GM18907 (cell line): ENCODE data around the gene BICRAL.
"Not testable (repeated sequence)": the region's sequence is repeated elsewhere in the genome, so short reads cannot be mapped to it uniquely, and the experiment has no call there.

Experiments used
- ATAC-seq: cut with Tn5 transposase; IDR thresholded peaks from one replicate; pipeline ENCODE4 v1.9.1; 2021; ENCODE audit warnings: mild to moderate bottlenecking, moderate library complexity; ENCODE audit not compliant: unreplicated experiment

The BICRAL gene

GRCh38 chr6:42890311-42891198 is 108.7 kb downstream of the BICRAL start:
- peak; percentile 92 for ATAC-seq

DNA sequence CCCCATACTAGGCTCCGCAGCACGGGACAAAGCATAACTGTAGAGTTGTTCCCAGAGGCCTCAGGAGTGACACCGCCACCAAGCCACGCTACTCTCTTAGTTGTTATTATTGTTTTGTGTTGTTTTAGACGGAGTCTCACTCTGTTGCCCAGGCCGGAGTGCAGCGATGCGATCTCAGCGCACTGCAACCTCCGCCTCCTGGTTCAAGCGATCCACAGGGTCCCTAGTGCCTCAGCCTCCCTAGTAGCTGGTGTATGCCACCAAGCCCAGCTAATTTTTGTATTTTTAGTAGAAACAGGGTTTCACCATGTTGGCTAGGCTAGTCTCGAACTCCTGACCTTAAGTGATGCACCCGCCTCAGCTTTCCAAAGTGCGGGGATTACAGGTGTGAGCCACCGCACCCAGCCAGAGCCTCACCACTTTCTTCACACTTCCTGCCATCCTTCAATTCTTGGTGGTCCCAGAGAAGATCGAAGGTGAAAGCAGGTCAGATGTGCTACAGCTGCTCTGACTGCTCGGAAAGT is 109.4 kb downstream of the BICRAL start:
- ATAC-seq: no peak

- not testable (repeated sequence) for ATAC-seq
Observed at GRCh38 chr6:42894041-42894828, 112.4 kb downstream of the BICRAL start.

- no peak for ATAC-seq
Observed at GRCh38 chr6:42896178-42896719, 114.4 kb downstream of the BICRAL start.

DNA sequence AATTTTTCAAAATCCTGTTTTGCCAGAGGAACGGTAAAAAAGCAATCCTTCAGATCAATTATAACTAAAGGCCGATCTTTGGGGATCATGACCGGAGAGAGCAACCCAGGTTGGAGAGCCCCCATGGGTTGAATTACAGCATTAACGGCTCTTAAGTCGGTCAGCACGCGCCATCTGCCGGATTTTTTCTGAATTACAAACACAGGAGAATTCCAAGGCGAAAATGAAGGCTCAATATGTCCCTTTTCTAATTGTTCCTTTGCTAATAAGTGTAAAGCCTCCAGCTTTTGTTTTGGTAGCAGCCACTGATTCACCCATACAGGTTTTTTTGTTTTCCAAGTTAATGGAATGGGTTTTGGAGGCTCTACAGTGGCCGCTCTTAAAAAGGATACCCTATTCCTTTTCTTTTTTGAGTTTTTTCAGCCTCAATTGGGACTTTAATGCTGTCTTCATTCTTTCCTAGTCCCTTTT is 117.1 kb downstream of the BICRAL start:
- no peak for ATAC-seq

DNA sequence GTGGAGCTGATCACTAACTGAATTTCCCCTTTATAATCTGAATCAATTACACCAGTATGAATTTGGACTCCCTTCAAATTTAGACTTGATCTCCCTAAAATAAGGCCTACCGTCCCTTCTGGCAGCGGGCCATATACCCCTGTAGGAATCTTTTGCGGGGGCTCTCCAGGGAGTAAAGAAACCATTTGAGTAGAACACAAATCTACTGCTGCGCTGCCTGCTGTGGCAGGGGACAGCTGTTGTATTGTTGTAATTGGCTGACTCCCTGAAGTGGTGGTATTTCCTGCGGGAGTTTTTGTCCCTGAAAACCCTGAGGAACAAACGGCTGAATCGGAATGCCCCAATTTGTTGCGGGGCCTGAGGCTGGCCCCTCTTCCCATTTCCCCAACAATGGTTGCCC is 118.0 kb downstream of the BICRAL start:
- no peak for ATAC-seq

DNA sequence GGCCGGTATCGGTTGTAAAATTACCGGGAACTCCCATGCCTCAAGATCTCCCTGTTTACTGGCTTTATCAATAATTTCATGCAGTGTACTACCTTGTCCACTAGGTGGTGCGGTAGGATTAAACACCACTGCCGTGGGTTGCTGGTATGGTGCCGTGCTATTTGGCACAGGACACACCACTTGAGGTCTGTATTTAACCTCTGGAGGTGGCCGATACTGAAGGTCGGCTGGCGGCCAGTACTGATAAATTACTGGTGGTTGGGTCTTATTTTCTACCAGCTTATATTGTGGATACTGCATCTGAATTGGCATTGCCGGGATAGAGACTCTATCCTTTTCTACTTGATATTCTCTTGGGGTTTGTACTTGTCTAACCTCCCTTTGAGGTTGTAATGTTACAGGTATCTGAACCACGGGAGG is 119.7 kb downstream of the BICRAL start:
- ATAC-seq: peak; percentile 65

DNA sequence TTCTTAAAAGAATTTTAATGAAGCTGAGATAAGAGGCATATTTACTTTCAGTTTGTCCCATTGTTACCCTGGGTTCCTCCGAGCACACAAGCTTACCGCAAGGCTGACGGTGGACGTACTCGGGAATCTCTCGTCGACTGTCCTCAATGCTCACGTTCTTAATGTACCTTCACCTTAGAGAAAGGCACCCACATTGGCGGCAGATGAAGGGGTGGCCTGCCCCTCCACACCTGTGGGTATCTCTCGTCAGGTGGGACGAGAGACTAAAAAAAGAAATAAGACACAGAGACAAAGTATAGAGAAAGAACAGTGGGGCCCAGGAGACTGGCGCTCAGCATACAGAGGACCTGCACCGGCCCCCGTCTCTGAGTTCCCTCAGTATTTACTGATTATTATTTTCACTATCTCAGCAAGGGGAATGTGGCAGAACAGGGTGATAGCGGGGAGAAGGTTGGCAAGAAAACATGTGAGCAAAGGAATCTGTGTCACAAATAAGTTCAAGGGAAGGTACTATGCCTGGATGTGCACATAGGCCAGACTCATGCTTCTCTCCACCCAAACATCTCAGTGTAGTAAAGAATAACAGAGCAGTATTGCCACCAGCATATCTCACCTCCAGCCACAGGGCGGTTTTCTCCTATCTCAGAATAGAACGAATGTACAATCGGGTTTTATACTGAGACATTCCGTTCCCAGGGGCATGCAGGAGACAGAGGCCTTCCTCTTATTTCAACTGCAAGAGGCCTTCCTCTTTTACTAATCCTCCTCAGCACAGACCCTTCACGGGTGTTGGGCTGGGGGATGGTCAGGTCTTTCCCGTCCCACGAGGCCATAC is 120.8 kb downstream of the BICRAL start:
- not testable (repeated sequence) for ATAC-seq

DNA sequence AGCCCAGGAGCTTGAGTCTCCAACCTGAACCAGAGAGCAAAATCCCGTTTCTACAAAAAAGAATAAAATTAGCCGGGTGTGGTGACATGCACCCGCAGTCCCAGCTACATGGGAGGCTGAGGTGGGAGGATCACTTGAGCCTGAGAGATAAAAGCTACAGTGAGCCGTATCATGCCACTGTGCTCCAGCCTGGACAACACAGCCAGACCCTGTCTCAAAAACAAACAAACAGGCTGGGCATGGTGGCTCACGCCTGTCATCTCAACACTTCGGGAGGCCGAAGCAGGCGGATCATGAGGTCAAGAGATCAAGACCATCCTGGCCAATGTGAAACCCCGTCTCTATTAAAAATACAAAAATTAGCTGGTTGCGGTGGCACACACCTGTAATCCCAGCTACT is 122.6 kb downstream of the BICRAL start:
- no peak for ATAC-seq

DNA sequence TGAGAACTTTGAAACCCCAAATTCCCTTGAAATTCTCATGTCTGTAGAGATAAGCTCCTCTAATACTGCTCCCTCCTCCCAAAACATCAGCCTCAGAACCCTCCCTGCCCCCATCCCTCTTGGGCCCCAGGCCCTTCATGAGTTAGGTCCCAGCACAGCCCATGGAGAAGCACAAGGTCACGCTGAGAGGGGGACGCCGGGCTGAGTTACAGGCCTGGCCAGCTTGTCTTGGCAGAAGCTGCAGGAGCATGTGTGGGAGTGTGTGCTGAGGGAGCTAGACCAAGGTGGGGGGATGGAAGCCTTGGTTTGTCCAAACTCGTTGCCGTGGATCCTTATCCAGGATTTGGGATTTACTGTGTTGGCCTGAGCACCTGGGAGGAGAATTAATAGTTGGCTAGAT is 125.5 kb downstream of the BICRAL start:
- ATAC-seq: no peak

DNA sequence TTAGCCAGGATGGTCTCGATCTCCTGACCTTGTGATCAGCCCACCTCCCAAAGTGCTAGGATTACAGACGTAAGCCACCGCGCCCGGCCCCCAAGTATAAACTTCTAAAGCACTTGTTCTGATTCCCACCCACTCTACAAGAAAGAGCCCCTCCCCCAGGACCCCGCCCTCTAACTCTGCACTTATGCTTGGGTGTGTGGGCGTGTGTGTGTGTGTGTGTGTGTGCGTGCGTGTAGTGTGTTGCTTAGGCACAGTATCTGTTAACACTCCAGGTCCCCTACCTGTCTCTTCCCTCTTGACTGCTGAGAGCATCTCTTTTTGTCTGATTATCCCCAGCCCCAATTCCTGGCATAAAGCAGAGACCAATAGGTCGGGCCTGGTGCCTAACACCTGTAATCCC is 128.0 kb downstream of the BICRAL start:
- ATAC-seq: no peak

- ATAC-seq: no peak
Observed at GRCh38 chr6:42911171-42912021, 129.5 kb downstream of the BICRAL start.

DNA sequence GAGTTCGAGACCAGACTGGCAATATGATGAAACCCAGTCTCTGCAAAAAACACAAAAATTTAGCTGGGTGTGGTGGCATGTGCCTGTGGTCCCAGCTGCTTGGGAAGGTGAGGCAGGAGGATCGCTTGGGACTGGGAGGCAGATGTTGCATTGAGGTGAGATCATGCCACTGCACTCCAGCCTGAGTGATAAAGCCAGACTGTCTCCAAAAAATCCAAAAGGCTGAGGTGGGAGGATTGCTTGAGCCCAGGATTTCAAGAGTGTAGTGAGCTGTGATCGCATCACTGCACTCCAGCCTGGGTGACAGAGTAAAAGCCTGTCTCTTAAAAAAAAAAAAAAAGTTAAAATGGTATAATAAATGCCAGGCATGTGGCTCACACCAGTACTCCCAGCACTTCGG is 132.7 kb downstream of the BICRAL start:
- no peak for ATAC-seq

- ATAC-seq: no peak
Observed at GRCh38 chr6:42915732-42916131, 133.9 kb downstream of the BICRAL start, which contains the start of gene PTCRA. Gene PTCRA (plus strand): TSS chr6:42916053. CDS start chr6:42916070, 17 bp downstream.

GRCh38 chr6:42916288-42916687 is 134.4 kb downstream of the BICRAL start:
- no peak for ATAC-seq
